Stimulated activated naive B cell treated with anti-CD40 and anti-IgM and Interleukin-4, amounts not matched to agents 10 μg/mL and 1 μg/mL and 100 μg/mL, for 72 hours (primary cell): ENCODE results near the gene PDE1C.

Source experiments
- ATAC-seq, 2 donors: fragments of 150-1000 bp; cut with Tn5 transposase; replicated peaks; 2 replicates each; pipeline ENCODE4 v1.10.0; 2021; ENCODE audit warnings: moderate library complexity in 1 of 2
- DNase-seq: peaks from one replicate; pipeline ENCODE4 v3.0.0; 2021
- H3K27ac Mint-ChIP-seq: one replicate; pipeline ENCODE4 v1.8.0; 2022; ENCODE audit warnings: mild to moderate bottlenecking, mixed read lengths
- H3K27me3 Mint-ChIP-seq, 2 donors: one replicate each; pipeline ENCODE4 v1.8.0; 2022; ENCODE audit warnings: mixed read lengths in 2 of 2
- H3K36me3 Mint-ChIP-seq, 2 donors: one replicate each; pipeline ENCODE4 v1.8.0; 2022; ENCODE audit warnings: mixed read lengths in 2 of 2, mild to moderate bottlenecking in 1 of 2
- H3K4me1 Mint-ChIP-seq, 2 donors: one replicate each; pipeline ENCODE4 v1.8.0; 2022; ENCODE audit warnings: mixed read lengths in 2 of 2, mild to moderate bottlenecking in 1 of 2
- H3K4me3 Mint-ChIP-seq, 2 donors: one replicate each; pipeline ENCODE4 v1.8.0; 2022; ENCODE audit warnings: mild to moderate bottlenecking in 2 of 2, mixed read lengths in 2 of 2, moderate library complexity in 1 of 2
- H3K9me3 Mint-ChIP-seq, 2 donors: one replicate each; pipeline ENCODE4 v1.8.0; 2022; ENCODE audit warnings: mixed read lengths in 2 of 2, mild to moderate bottlenecking in 1 of 2

Gene PDE1C

GRCh38 chr7:31975546-31975945 is 94.7 kb downstream of the PDE1C start:
- Mint-ChIP-seq H3K9me3 (peaks cover 3 to 8% of the 10 kb centered on the region in 2 donors), H3K27ac (no peak overlapping the region), H3K27me3 (no peaks in the 10 kb centered on the region), H3K4me3 (no peak overlapping the region), H3K4me1 (no peaks in the 10 kb centered on the region), H3K36me3 (no peaks in the 10 kb centered on the region)
- DNase-seq = no peak
- ATAC-seq = no peak

GRCh38 chr7:31974351-31974750 is 95.9 kb downstream of the PDE1C start:
- Mint-ChIP-seq H3K9me3 (peaks cover 3 to 8% of the 10 kb centered on the region in 2 donors), H3K27me3 (no peaks in the 10 kb centered on the region), H3K27ac (no peak overlapping the region), H3K36me3 (no peaks in the 10 kb centered on the region), H3K4me1 (no peaks in the 10 kb centered on the region), H3K4me3 (no peak overlapping the region)
- no peak for DNase-seq
- no peak for ATAC-seq

GRCh38 chr7:31971049-31971667 is 99.0 kb downstream of the PDE1C start:
- ATAC-seq = no peak
- no peak for DNase-seq
- H3K36me3 Mint-ChIP-seq = no peaks in the 10 kb centered on the region

GRCh38 chr7:31970501-31970900 is 99.7 kb downstream of the PDE1C start:
- Mint-ChIP-seq H3K36me3 (no peaks in the 10 kb centered on the region), H3K4me3 (no peak overlapping the region), H3K9me3 (peaks cover 4 to 8% of the 10 kb centered on the region in 2 donors), H3K27me3 (no peaks in the 10 kb centered on the region), H3K27ac (no peak overlapping the region), H3K4me1 (no peaks in the 10 kb centered on the region)
- no peak for DNase-seq
- ATAC-seq = no peak

More at GRCh38 chr7:31971049-31971667, 99.0 kb downstream of the PDE1C start:
- Mint-ChIP-seq H3K4me3 (no peak overlapping the region), H3K27me3 (no peaks in the 10 kb centered on the region), H3K27ac (no peak overlapping the region), H3K4me1 (no peaks in the 10 kb centered on the region), H3K9me3 (peaks cover 4 to 7% of the 10 kb centered on the region in 2 donors)

GRCh38 chr7:31963569-31964175 is 106.5 kb downstream of the PDE1C start:
- no peaks in the 10 kb centered on the region for H3K36me3 Mint-ChIP-seq
- H3K4me3 Mint-ChIP-seq = no peak overlapping the region
- ATAC-seq = no peak
- DNase-seq = no peak
- H3K4me1 Mint-ChIP-seq = no peaks in the 10 kb centered on the region
- H3K9me3 Mint-ChIP-seq = peaks cover 9 to 17% of the 10 kb centered on the region in 2 donors
- no peak overlapping the region for H3K27ac Mint-ChIP-seq
- no peaks in the 10 kb centered on the region for H3K27me3 Mint-ChIP-seq

- Mint-ChIP-seq H3K9me3 (peaks cover 7 to 17% of the 10 kb centered on the region in 2 donors), H3K27ac (no peak overlapping the region), H3K27me3 (no peaks in the 10 kb centered on the region), H3K4me1 (no peaks in the 10 kb centered on the region), H3K4me3 (no peak overlapping the region), H3K36me3 (no peaks in the 10 kb centered on the region)
- DNase-seq (no peak), ATAC-seq (no peak)
Measured at GRCh38 chr7:31962246-31962645, 108.0 kb downstream of the PDE1C start.

GRCh38 chr7:31958226-31958625 is 112.0 kb downstream of the PDE1C start:
- ATAC-seq (no peak), DNase-seq (no peak)
- Mint-ChIP-seq H3K36me3 (no peaks in the 10 kb centered on the region), H3K4me3 (no peak overlapping the region), H3K9me3 (peaks cover 0 to 3% of the 10 kb centered on the region in 2 donors), H3K27ac (no peak overlapping the region), H3K27me3 (no peaks in the 10 kb centered on the region), H3K4me1 (no peaks in the 10 kb centered on the region)

- H3K4me1 Mint-ChIP-seq = no peaks in the 10 kb centered on the region
- no peak overlapping the region for H3K4me3 Mint-ChIP-seq
- DNase-seq (no peak), ATAC-seq (no peak)
- no peaks in the 10 kb centered on the region for H3K27me3 Mint-ChIP-seq
- peaks cover 0 to 3% of the 10 kb centered on the region in 2 donors for H3K9me3 Mint-ChIP-seq
- H3K27ac Mint-ChIP-seq = no peak overlapping the region
- no peaks in the 10 kb centered on the region for H3K36me3 Mint-ChIP-seq
Measured at GRCh38 chr7:31957756-31958155, 112.5 kb downstream of the PDE1C start.

- no peak overlapping the region for H3K4me3 Mint-ChIP-seq
- H3K36me3 Mint-ChIP-seq = no peaks in the 10 kb centered on the region
- peaks cover 0 to 3% of the 10 kb centered on the region in 2 donors for H3K9me3 Mint-ChIP-seq
- ATAC-seq (no peak), DNase-seq (no peak)
- no peaks in the 10 kb centered on the region for H3K4me1 Mint-ChIP-seq
- no peaks in the 10 kb centered on the region for H3K27me3 Mint-ChIP-seq
- no peak overlapping the region for H3K27ac Mint-ChIP-seq
Measured at GRCh38 chr7:31957090-31957720, 113.0 kb downstream of the PDE1C start.

GRCh38 chr7:31955641-31956040 is 114.6 kb downstream of the PDE1C start:
- no peak overlapping the region for H3K27ac Mint-ChIP-seq
- ATAC-seq (no peak), DNase-seq (no peak)
- H3K9me3 Mint-ChIP-seq = peaks cover 0 to 3% of the 10 kb centered on the region in 2 donors
- no peaks in the 10 kb centered on the region for H3K27me3 Mint-ChIP-seq
- H3K36me3 Mint-ChIP-seq = no peaks in the 10 kb centered on the region
- H3K4me1 Mint-ChIP-seq = no peaks in the 10 kb centered on the region
- H3K4me3 Mint-ChIP-seq = no peak overlapping the region

GRCh38 chr7:31955021-31955420 is 115.2 kb downstream of the PDE1C start:
- Mint-ChIP-seq H3K27ac (no peak overlapping the region), H3K4me3 (no peak overlapping the region), H3K27me3 (no peaks in the 10 kb centered on the region), H3K9me3 (peaks cover 0 to 3% of the 10 kb centered on the region in 2 donors), H3K36me3 (no peaks in the 10 kb centered on the region), H3K4me1 (no peaks in the 10 kb centered on the region)
- ATAC-seq (no peak), DNase-seq (no peak)

GRCh38 chr7:31954500-31954899 is 115.7 kb downstream of the PDE1C start:
- H3K4me1 Mint-ChIP-seq = no peaks in the 10 kb centered on the region

GRCh38 chr7:31953432-31953831 is 116.8 kb downstream of the PDE1C start:
- ATAC-seq (no peak), DNase-seq (no peak)
- no peaks in the 10 kb centered on the region for H3K4me1 Mint-ChIP-seq
- H3K27ac Mint-ChIP-seq = no peak overlapping the region
- H3K4me3 Mint-ChIP-seq = no peak overlapping the region
- H3K27me3 Mint-ChIP-seq = no peaks in the 10 kb centered on the region
- H3K36me3 Mint-ChIP-seq = no peaks in the 10 kb centered on the region
- peaks cover 0 to 3% of the 10 kb centered on the region in 2 donors for H3K9me3 Mint-ChIP-seq

More at GRCh38 chr7:31954500-31954899, 115.7 kb downstream of the PDE1C start:
- Mint-ChIP-seq H3K4me3 (no peak overlapping the region), H3K9me3 (peaks cover 0 to 3% of the 10 kb centered on the region in 2 donors), H3K27ac (no peak overlapping the region), H3K27me3 (no peaks in the 10 kb centered on the region), H3K36me3 (no peaks in the 10 kb centered on the region)
- no peak for ATAC-seq
- no peak for DNase-seq

- DNase-seq (no peak), ATAC-seq (no peak)
- no peaks in the 10 kb centered on the region for H3K36me3 Mint-ChIP-seq
- H3K4me3 Mint-ChIP-seq = no peak overlapping the region
- no peaks in the 10 kb centered on the region for H3K4me1 Mint-ChIP-seq
- no peaks in the 10 kb centered on the region for H3K27me3 Mint-ChIP-seq
- H3K9me3 Mint-ChIP-seq = peaks cover 3 to 7% of the 10 kb centered on the region in 2 donors
- H3K27ac Mint-ChIP-seq = no peak overlapping the region
Measured at GRCh38 chr7:31950091-31950755, 120.0 kb downstream of the PDE1C start.
